Heart left ventricle (tissue), 13 donors: ENCODE data around the gene SRGAP3.

Source experiments
- CTCF ChIP-seq, 12 donors: fragments of 200-600 bp; sonication (generic) in 4 of 12; IDR thresholded peaks; one replicate each; pipeline versions ENCODE4 v1.5.0 to v1.8.0; 2018 to 2022; ENCODE audit warnings: antibody characterized with exemption in 12 of 12, mild to moderate bottlenecking in 5 of 12
- POLR2A ChIP-seq, 2 donors: fragments of 450-650 bp; IDR thresholded peaks; one replicate each; pipeline ENCODE4 v1.6.1; 2017; ENCODE audit warnings: antibody characterized with exemption in 2 of 2, mild to moderate bottlenecking in 2 of 2, moderate library complexity in 2 of 2
- donor health status: ischemic (EF 13 %, LVEDD 7.1; RV severe dilation, severe dysfunction).
- donor health status: DM: no; HTN: yes; CAD: no.
- donor health status: DM: no; HTN: no; CAD: no.
- donor health status: ischemic (EF 25% LVEDD 6.9; RV normal size, moderate dysfunction).
- donor health status: ischemic (EF 25% LVEDD 5.7; RV mildly dilated, moderate dysfunction).
- donor health status: ischemic (EF 35%, LVEDD 5.7; RV mildly dilated, moderate dysfunction).
- donor health status: nonischemic (EF 11% LVEDD 7.7; RV severe dilation, severe dysfunction).
- donor health status: DM: yes; HTN: yes; CAD: no.
- donor health status: PGD.
- donor health status: ischemic (EF 29% LVEDD 5.4; RV normal size, mild dysfunction).
- donor health status: nonischemic (EF 23%, LVEDD 6.1; RV moderate dilation, normal function).

- TF ChIP-seq POLR2A (IDR thresholded peaks at IDR 0.05), result no peak
- no peak for TF ChIP-seq CTCF (IDR thresholded peaks at IDR 0.05)
Measured at GRCh38 chr3:9012521-9012920, 236.9 kb downstream of the SRGAP3 start.
